HCT116 (cell line): ENCODE results near the gene ARL5C.

Experiments used
- EZH2 ChIP-seq: fragments of 200-600 bp; sonication (generic); IDR thresholded peaks from 2 replicates; pipeline ENCODE4 v1.6.1; 2017; ENCODE audit warnings: antibody characterized with exemption, mixed run types
- POLR2A ChIP-seq: IDR thresholded peaks from 2 replicates; pipeline ENCODE4 v1.7.0; 2011; ENCODE audit warnings: borderline replicate concordance; ENCODE audit not compliant: insufficient read depth, insufficient read length; ENCODE audit errors: extremely low read depth
- POLR2AphosphoS5 ChIP-seq: IDR thresholded peaks from 2 replicates; pipeline ENCODE4 v1.6.1; 2011; ENCODE audit warnings: mild to moderate bottlenecking, low read depth, low read length, moderate library complexity
- SP1 ChIP-seq: IDR thresholded peaks from 2 replicates; pipeline ENCODE4 v1.6.1; 2012; ENCODE audit warnings: low read depth
- SRF ChIP-seq: IDR thresholded peaks from 2 replicates; pipeline ENCODE4 v1.6.1; 2012; ENCODE audit warnings: low read depth
- ZNF274 ChIP-seq: fragments of 200-500 bp; sonication (Bioruptor generic); IDR thresholded peaks from 2 replicates; pipeline ENCODE4 v1.6.1; 2014; ENCODE audit warnings: mild to moderate bottlenecking, low read depth, low read length, inconsistent platforms
- TF ChIP-seq, protein P1 (sequence below), 3 experiments: fragments of 200-600 bp in 1 of 3; sonication (generic) in 1 of 3; IDR thresholded peaks in 2 of 3; conservative IDR thresholded peaks in 1 of 3; 2 replicates each; pipeline ENCODE4 v1.5.1; 2012 to 2017; ENCODE audit warnings: low read depth in 2 of 3, low read length in 2 of 3, antibody characterized with exemption in 1 of 3, borderline replicate concordance in 1 of 3, control low read depth in 1 of 3, mild to moderate bottlenecking in 1 of 3, mixed read lengths in 1 of 3, mixed run types in 1 of 3, moderate library complexity in 1 of 3; ENCODE audit not compliant: insufficient read depth in 1 of 3
- TF ChIP-seq, protein P2 (sequence below): IDR thresholded peaks from 2 replicates; pipeline ENCODE4 v1.6.1; 2012; ENCODE audit warnings: low read depth
- TF ChIP-seq, protein P3 (sequence below): IDR thresholded peaks from 2 replicates; pipeline ENCODE4 v1.6.1; 2012

DNA sequence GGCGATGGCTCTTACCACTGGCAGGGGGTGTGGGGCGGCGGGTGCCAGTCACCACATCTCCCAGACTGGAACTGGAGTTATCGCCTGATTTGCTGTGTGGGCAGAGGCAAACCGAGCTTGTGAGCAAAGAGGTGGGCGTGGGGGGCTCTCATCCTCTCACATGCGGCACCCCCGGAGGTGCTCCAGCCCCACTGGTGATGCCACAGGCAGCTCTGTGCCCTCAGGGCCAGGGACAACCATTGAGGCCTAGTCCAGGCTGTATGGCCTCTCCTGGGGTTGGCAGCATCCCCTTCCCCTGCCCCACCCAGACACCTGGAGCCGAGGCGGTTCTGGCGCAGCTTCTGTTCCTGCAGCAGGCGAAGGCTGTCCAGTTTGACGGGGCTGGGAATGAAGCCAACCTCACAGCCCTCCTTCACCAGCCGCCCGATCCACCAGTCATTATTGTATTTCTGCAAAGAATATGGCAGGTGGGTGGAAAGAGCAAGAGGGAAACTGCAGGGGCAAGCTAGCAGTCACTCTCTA is 20.6 kb upstream of the ARL5C start:
- TF ChIP-seq, protein P1, sequence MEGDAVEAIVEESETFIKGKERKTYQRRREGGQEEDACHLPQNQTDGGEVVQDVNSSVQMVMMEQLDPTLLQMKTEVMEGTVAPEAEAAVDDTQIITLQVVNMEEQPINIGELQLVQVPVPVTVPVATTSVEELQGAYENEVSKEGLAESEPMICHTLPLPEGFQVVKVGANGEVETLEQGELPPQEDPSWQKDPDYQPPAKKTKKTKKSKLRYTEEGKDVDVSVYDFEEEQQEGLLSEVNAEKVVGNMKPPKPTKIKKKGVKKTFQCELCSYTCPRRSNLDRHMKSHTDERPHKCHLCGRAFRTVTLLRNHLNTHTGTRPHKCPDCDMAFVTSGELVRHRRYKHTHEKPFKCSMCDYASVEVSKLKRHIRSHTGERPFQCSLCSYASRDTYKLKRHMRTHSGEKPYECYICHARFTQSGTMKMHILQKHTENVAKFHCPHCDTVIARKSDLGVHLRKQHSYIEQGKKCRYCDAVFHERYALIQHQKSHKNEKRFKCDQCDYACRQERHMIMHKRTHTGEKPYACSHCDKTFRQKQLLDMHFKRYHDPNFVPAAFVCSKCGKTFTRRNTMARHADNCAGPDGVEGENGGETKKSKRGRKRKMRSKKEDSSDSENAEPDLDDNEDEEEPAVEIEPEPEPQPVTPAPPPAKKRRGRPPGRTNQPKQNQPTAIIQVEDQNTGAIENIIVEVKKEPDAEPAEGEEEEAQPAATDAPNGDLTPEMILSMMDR (IDR thresholded peaks at IDR 0.05 in 2 of 3, conservative IDR thresholded peaks at IDR 0.05 in 1 of 3; ENCODE audit: borderline replicate concordance in 1 of 3, insufficient read depth in 1 of 3, low read depth in 2 of 3, low read length in 2 of 3), result no peak
- TF ChIP-seq EZH2 (no peak), POLR2A (no peak), ZNF274 (no peak), POLR2AphosphoS5 (no peak), SRF (no peak), SP1 (no peak)
- TF ChIP-seq, protein P2, sequence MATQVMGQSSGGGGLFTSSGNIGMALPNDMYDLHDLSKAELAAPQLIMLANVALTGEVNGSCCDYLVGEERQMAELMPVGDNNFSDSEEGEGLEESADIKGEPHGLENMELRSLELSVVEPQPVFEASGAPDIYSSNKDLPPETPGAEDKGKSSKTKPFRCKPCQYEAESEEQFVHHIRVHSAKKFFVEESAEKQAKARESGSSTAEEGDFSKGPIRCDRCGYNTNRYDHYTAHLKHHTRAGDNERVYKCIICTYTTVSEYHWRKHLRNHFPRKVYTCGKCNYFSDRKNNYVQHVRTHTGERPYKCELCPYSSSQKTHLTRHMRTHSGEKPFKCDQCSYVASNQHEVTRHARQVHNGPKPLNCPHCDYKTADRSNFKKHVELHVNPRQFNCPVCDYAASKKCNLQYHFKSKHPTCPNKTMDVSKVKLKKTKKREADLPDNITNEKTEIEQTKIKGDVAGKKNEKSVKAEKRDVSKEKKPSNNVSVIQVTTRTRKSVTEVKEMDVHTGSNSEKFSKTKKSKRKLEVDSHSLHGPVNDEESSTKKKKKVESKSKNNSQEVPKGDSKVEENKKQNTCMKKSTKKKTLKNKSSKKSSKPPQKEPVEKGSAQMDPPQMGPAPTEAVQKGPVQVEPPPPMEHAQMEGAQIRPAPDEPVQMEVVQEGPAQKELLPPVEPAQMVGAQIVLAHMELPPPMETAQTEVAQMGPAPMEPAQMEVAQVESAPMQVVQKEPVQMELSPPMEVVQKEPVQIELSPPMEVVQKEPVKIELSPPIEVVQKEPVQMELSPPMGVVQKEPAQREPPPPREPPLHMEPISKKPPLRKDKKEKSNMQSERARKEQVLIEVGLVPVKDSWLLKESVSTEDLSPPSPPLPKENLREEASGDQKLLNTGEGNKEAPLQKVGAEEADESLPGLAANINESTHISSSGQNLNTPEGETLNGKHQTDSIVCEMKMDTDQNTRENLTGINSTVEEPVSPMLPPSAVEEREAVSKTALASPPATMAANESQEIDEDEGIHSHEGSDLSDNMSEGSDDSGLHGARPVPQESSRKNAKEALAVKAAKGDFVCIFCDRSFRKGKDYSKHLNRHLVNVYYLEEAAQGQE, result no peak
- TF ChIP-seq, protein P3, sequence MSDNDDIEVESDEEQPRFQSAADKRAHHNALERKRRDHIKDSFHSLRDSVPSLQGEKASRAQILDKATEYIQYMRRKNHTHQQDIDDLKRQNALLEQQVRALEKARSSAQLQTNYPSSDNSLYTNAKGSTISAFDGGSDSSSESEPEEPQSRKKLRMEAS, result no peak
